ENCODE results near the gene IL1RL2. TPM values are rescaled to one million over a fixed set of nuclear protein-coding genes. Genes with fewer than 3 reads are reported as not detected.

Gene IL1RL2
- total and polyA plus RNA-seq, 2 of the 4 experiments (the other 2 are of a cell fraction): 0.09 to 0.36 TPM

- dilution Hi-C loops (cut with HindIII; ENCODE audit: low sequenced_read_pairs, unreplicated experiment): no loop called here
- WGBS, 2 experiments (ENCODE audit: extremely low coverage in 2 of 2, insufficient read length in 1 of 2): no CpG with 5 or more reads among the region's 2 CpGs
- no peak for TF ChIP-seq MAZ (IDR thresholded peaks at IDR 0.05; ENCODE audit: borderline replicate concordance, low read depth, low read length)
- TF ChIP-seq BHLHE40 (IDR thresholded peaks at IDR 0.05; ENCODE audit: low read depth, low read length): no peak
- no peak for TF ChIP-seq RCOR1 (IDR thresholded peaks at IDR 0.05; ENCODE audit: insufficient replicate concordance, low read length)
- TF ChIP-seq SMC3 (IDR thresholded peaks at IDR 0.05; ENCODE audit: low read depth, low read length): no peak
- TF ChIP-seq CHD1 (IDR thresholded peaks at IDR 0.05; ENCODE audit: low read depth, low read length): no peak
- no peak for TF ChIP-seq NFE2L2 (IDR thresholded peaks at IDR 0.05; ENCODE audit: low read depth, low read length)
- TF ChIP-seq CTCF (conservative IDR thresholded peaks at IDR 0.05; ENCODE audit: low read depth, low read length): no peak
- TF ChIP-seq MXI1 (IDR thresholded peaks at IDR 0.05; ENCODE audit: borderline replicate concordance, low read depth, low read length): no peak
- TF ChIP-seq CEBPB (IDR thresholded peaks at IDR 0.05; ENCODE audit: low read depth, low read length): no peak
- no peak for TF ChIP-seq POLR2A (IDR thresholded peaks at IDR 0.05; ENCODE audit: low read depth, low read length)
- no peak for TF ChIP-seq ELK1 (IDR thresholded peaks at IDR 0.05; ENCODE audit: borderline replicate concordance, low read depth, low read length)
- no peak for TF ChIP-seq FOS (IDR thresholded peaks at IDR 0.05; ENCODE audit: low read depth, low read length)
Observed at GRCh38 chr2:102285368-102285767, 98.5 kb downstream of the IL1RL2 start.

More at GRCh38 chr2:102285368-102285767, 98.5 kb downstream of the IL1RL2 start:
- Histone ChIP-seq H3K4me3 (ENCODE audit: insufficient read depth, low read depth, low read length) (no peak overlapping the region), H2BK5ac (ENCODE audit: low read depth, low read length, poor library complexity, severe bottlenecking) (no peak overlapping the region), H2BK20ac (ENCODE audit: low read depth, low read length) (no peak overlapping the region), H3K36me3 (ENCODE audit: control insufficient read depth, insufficient read depth, low read length) (no peaks in the 10 kb centered on the region), H3K27ac (ENCODE audit: insufficient read depth, low read length) (no peak overlapping the region), H2BK120ac (ENCODE audit: low read depth, low read length) (no peak overlapping the region), H3K79me1 (ENCODE audit: low read depth in 1 of 2, low read length in 2 of 2) (no peaks in the 10 kb centered on the region), H3K18ac (ENCODE audit: low read depth, low read length) (no peak overlapping the region), H3K9me3 (ENCODE audit: control insufficient read depth, insufficient read depth, low read length) (no peaks in the 10 kb centered on the region), H4K20me1 (ENCODE audit: insufficient read depth, low read length) (no peaks in the 10 kb centered on the region), H3K4me2 (ENCODE audit: low read depth, low read length) (no peak overlapping the region), H3K4me1 (ENCODE audit: control insufficient read depth, insufficient read depth, low read length) (peaks cover 2% of the 10 kb centered on the region), H3K9ac (ENCODE audit: low read depth, low read length) (no peak overlapping the region), H3K27me3 (ENCODE audit: control insufficient read depth, insufficient read depth, low read length) (no peaks in the 10 kb centered on the region; the same call in 1 of the 2 replicates), H2BK15ac (ENCODE audit: low read depth, low read length) (no peak overlapping the region), H2AK9ac (replicated peaks; ENCODE audit: low read depth, low read length, poor library complexity) (no peak overlapping the region), H4K5ac (ENCODE audit: low read depth, low read length) (no peak overlapping the region), H3K4ac (ENCODE audit: low read depth, low read length) (no peak overlapping the region), H3K56ac (ENCODE audit: extremely low read depth, insufficient read depth, low read length) (no peak overlapping the region), H3K23ac (ENCODE audit: low read depth, low read length) (no peak overlapping the region), H2AFZ (replicated peaks; ENCODE audit: low read length, poor library complexity) (no peak overlapping the region), H3K9me1 (ENCODE audit: insufficient read depth, low read length) (no peaks in the 10 kb centered on the region; the same call in 1 of the 2 replicates), H4K91ac (ENCODE audit: insufficient read depth, low read depth, low read length) (no peak overlapping the region), H2AK5ac (ENCODE audit: low read depth, low read length) (no peak overlapping the region), H3K14ac (replicated peaks; ENCODE audit: low read depth, low read length) (no peak overlapping the region), H4K8ac (ENCODE audit: low read depth in 2 of 2, low read length in 2 of 2) (no peak overlapping the region)
- intact Hi-C loops (cut with micrococcal nuclease): no loop called here
- POLR2A ChIA-PET (ENCODE audit: unreplicated experiment): no interaction called here
- in situ Hi-C loops (cut with MboI; ENCODE audit: low sequenced_read_pairs): no loop called here
- no peak for DNase-seq
- CTCF ChIA-PET: interaction anchor here (0.6 to 1.1 kb wide), 5 partner anchors 19 to 851 kb away, joined by 3 to 8 read pairs (median 3); no protein-coding TSS in a partner anchor
- no TSS peak for BruUV-seq (replicated peaks)
- ATAC-seq (ENCODE audit: low read depth): no peak

Data from IMR-90 (cell line).